ENCODE measurements around the gene FAM98C. TPM values are rescaled to one million over a fixed set of nuclear protein-coding genes. Genes with fewer than 3 reads are reported as not detected.

Gene FAM98C
- total and polyA plus RNA-seq, 9 donors = 8.0 to 15.4 (median 9.3) TPM

DNA sequence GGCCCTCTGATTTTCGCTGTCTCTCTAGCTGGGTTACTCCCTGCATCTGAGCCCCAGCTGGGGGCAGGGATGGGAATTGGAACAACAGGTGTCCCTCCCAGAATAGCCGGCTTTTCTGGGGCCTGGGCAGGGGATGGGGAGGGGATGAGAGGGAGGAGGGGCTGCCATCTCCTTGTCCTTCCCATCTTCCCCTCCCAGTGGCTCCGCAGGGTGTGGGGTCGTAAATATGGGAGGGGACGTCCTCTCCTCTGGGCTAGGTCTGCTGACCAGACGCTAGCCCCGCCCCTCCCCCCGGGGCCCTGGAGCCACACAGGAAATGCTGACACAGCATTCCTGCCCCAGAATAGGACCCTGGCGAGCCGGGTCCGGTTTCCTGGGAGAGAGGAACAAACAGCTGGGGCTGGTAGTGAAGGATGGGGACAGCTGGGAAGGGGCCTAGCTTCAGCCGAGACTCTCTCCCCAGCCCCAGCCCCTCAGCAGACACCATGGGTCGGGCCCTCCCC, 31.7 kb downstream of the FAM98C start:
- DNase-seq = peak; percentile 95
- peaks cover 5% of the 10 kb centered on the region for H3K27me3 ChIP-seq (ENCODE audit: control insufficient read depth, insufficient read depth, low read length)
- no peaks in the 10 kb centered on the region for H3K9me3 ChIP-seq (replicated peaks; ENCODE audit: control insufficient read depth, low read depth, low read length)
- H3K4me1 ChIP-seq (ENCODE audit: control insufficient read depth, insufficient read depth, low read length) = peaks cover 28% of the 10 kb centered on the region
- peaks cover 11% of the 10 kb centered on the region for H3K36me3 ChIP-seq (ENCODE audit: control insufficient read depth, insufficient read depth, low read length)
- peak overlapping the region; percentile 74 for H3K4me3 ChIP-seq (ENCODE audit: low read length)
- WGBS (ENCODE audit: insufficient coverage) = 10% methylated on average over 1 of the region's 13 CpGs
- peak overlapping the region; percentile 96 for H3K27ac ChIP-seq (ENCODE audit: low read length)

- no peak overlapping the region for H3K4me3 ChIP-seq (ENCODE audit: low read length)
- H3K4me1 ChIP-seq (ENCODE audit: control insufficient read depth, insufficient read depth, low read length) = peaks cover 43% of the 10 kb centered on the region
- H3K36me3 ChIP-seq (ENCODE audit: control insufficient read depth, insufficient read depth, low read length) = peaks cover 16% of the 10 kb centered on the region
- H3K9me3 ChIP-seq (replicated peaks; ENCODE audit: control insufficient read depth, low read depth, low read length) = no peaks in the 10 kb centered on the region
- H3K27ac ChIP-seq (ENCODE audit: low read length) = peak overlapping the region; percentile 17
- peaks cover 5% of the 10 kb centered on the region for H3K27me3 ChIP-seq (ENCODE audit: control insufficient read depth, insufficient read depth, low read length)
- no peak for DNase-seq
- whole genome bisulfite sequencing (ENCODE audit: insufficient coverage) = 96% methylated on average over 5 of the region's 6 CpGs
Measured at GRCh38 chr19:38437295-38437694, 34.4 kb downstream of the FAM98C start.

DNA sequence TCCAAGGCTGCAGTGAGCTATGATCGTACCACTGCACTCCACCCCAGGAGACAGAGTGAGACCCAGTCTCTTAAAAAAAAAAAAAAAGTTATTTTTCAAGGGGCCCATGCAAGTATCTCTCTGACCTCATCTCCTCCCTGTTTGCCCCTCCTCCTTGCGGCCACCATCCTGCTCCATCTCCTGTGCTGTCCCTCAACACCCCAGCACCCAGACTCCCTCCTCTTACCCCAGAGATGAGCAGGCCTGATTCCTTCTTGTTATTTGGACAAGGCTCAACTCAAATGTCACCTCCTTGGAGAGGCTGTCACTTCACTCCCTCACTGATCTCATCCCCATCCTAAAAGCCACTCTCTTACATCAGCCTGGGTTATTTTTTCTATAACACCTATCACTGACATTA, 35.0 kb downstream of the FAM98C start:
- Histone ChIP-seq H3K27me3 (ENCODE audit: control insufficient read depth, insufficient read depth, low read length) (peaks cover 5% of the 10 kb centered on the region), H3K4me1 (ENCODE audit: control insufficient read depth, insufficient read depth, low read length) (peaks cover 47% of the 10 kb centered on the region), H3K9me3 (replicated peaks; ENCODE audit: control insufficient read depth, low read depth, low read length) (no peaks in the 10 kb centered on the region), H3K36me3 (ENCODE audit: control insufficient read depth, insufficient read depth, low read length) (peaks cover 23% of the 10 kb centered on the region), H3K27ac (ENCODE audit: low read length) (peak overlapping the region; percentile 47), H3K4me3 (ENCODE audit: low read length) (no peak overlapping the region)
- DNase-seq = no peak
- WGBS (ENCODE audit: insufficient coverage) = 78% methylated on average over 2 of the region's 2 CpGs

- 60% methylated on average over 14 of the region's 14 CpGs for WGBS (ENCODE audit: insufficient coverage)
- no peaks in the 10 kb centered on the region for H3K27me3 ChIP-seq (ENCODE audit: control insufficient read depth, insufficient read depth, low read length)
Measured at GRCh38 chr19:38440592-38440991, 37.7 kb downstream of the FAM98C start.

GRCh38 chr19:38441657-38442348, 38.9 kb downstream of the FAM98C start:
- Histone ChIP-seq H3K27me3 (ENCODE audit: control insufficient read depth, insufficient read depth, low read length) (no peaks in the 10 kb centered on the region), H3K27ac (ENCODE audit: low read length) (peak overlapping the region; percentile 48), H3K36me3 (ENCODE audit: control insufficient read depth, insufficient read depth, low read length) (peaks cover 52% of the 10 kb centered on the region), H3K9me3 (replicated peaks; ENCODE audit: control insufficient read depth, low read depth, low read length) (no peaks in the 10 kb centered on the region), H3K4me1 (ENCODE audit: control insufficient read depth, insufficient read depth, low read length) (peaks cover 32% of the 10 kb centered on the region), H3K4me3 (ENCODE audit: low read length) (no peak overlapping the region)
- DNase-seq = no peak
- WGBS (ENCODE audit: insufficient coverage) = 39% methylated on average over 6 of the region's 7 CpGs

More at GRCh38 chr19:38440592-38440991, 37.7 kb downstream of the FAM98C start:
- Histone ChIP-seq H3K27ac (ENCODE audit: low read length) (no peak overlapping the region), H3K9me3 (replicated peaks; ENCODE audit: control insufficient read depth, low read depth, low read length) (no peaks in the 10 kb centered on the region), H3K4me1 (ENCODE audit: control insufficient read depth, insufficient read depth, low read length) (peaks cover 39% of the 10 kb centered on the region), H3K4me3 (ENCODE audit: low read length) (no peak overlapping the region), H3K36me3 (ENCODE audit: control insufficient read depth, insufficient read depth, low read length) (peaks cover 47% of the 10 kb centered on the region)
- no peak for DNase-seq

GRCh38 chr19:38442736-38443135, 39.8 kb downstream of the FAM98C start:
- Histone ChIP-seq H3K27ac (ENCODE audit: low read length) (no peak overlapping the region), H3K4me1 (ENCODE audit: control insufficient read depth, insufficient read depth, low read length) (peaks cover 31% of the 10 kb centered on the region), H3K27me3 (ENCODE audit: control insufficient read depth, insufficient read depth, low read length) (no peaks in the 10 kb centered on the region), H3K36me3 (ENCODE audit: control insufficient read depth, insufficient read depth, low read length) (peaks cover 61% of the 10 kb centered on the region), H3K9me3 (replicated peaks; ENCODE audit: control insufficient read depth, low read depth, low read length) (no peaks in the 10 kb centered on the region), H3K4me3 (ENCODE audit: low read length) (no peak overlapping the region)
- 87% methylated on average over 7 of the region's 9 CpGs for WGBS (ENCODE audit: insufficient coverage)
- DNase-seq = no peak

GRCh38 chr19:38443458-38443999, 40.6 kb downstream of the FAM98C start:
- 66% methylated on average over 12 of the region's 15 CpGs for WGBS (ENCODE audit: insufficient coverage)
- no peaks in the 10 kb centered on the region for H3K27me3 ChIP-seq (ENCODE audit: control insufficient read depth, insufficient read depth, low read length)

DNA sequence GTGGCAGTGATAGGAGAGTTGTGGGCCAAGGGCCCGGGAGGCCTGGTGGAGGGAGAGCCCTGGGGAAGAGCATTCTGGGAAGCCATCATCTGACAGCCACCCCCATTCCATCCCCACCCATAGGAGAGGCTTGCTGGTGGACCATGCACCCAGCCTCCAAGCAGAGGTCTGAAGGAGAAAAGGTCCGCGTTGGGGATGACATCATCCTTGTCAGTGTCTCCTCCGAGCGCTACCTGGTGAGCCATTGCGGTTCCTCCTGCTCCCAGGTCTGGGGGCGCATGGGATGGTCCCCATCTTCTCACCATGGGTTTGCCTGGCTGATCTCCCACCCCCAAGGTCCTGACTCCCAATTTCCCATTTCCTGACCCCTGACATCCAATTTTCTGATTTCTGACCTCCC, 41.1 kb downstream of the FAM98C start:
- Histone ChIP-seq H3K27ac (ENCODE audit: low read length) (no peak overlapping the region), H3K36me3 (ENCODE audit: control insufficient read depth, insufficient read depth, low read length) (peaks cover 68% of the 10 kb centered on the region), H3K4me3 (ENCODE audit: low read length) (no peak overlapping the region), H3K27me3 (ENCODE audit: control insufficient read depth, insufficient read depth, low read length) (no peaks in the 10 kb centered on the region), H3K4me1 (ENCODE audit: control insufficient read depth, insufficient read depth, low read length) (peaks cover 30% of the 10 kb centered on the region), H3K9me3 (replicated peaks; ENCODE audit: control insufficient read depth, low read depth, low read length) (no peaks in the 10 kb centered on the region)
- DNase-seq = no peak
- WGBS (ENCODE audit: insufficient coverage) = 87% methylated on average over 6 of the region's 7 CpGs

More at GRCh38 chr19:38443458-38443999, 40.6 kb downstream of the FAM98C start:
- Histone ChIP-seq H3K27ac (ENCODE audit: low read length) (peak overlapping the region; percentile 29), H3K36me3 (ENCODE audit: control insufficient read depth, insufficient read depth, low read length) (peaks cover 63% of the 10 kb centered on the region), H3K9me3 (replicated peaks; ENCODE audit: control insufficient read depth, low read depth, low read length) (no peaks in the 10 kb centered on the region), H3K4me1 (ENCODE audit: control insufficient read depth, insufficient read depth, low read length) (peaks cover 31% of the 10 kb centered on the region), H3K4me3 (ENCODE audit: low read length) (no peak overlapping the region)
- DNase-seq = peak; percentile 30

- Histone ChIP-seq H3K27me3 (ENCODE audit: control insufficient read depth, insufficient read depth, low read length) (no peaks in the 10 kb centered on the region), H3K4me1 (ENCODE audit: control insufficient read depth, insufficient read depth, low read length) (peaks cover 22% of the 10 kb centered on the region), H3K4me3 (ENCODE audit: low read length) (no peak overlapping the region), H3K27ac (ENCODE audit: low read length) (no peak overlapping the region), H3K9me3 (replicated peaks; ENCODE audit: control insufficient read depth, low read depth, low read length) (no peaks in the 10 kb centered on the region), H3K36me3 (ENCODE audit: control insufficient read depth, insufficient read depth, low read length) (peaks cover 75% of the 10 kb centered on the region)
- no peak for DNase-seq
- WGBS (ENCODE audit: insufficient coverage) = 89% methylated on average over 6 of the region's 7 CpGs
Measured at GRCh38 chr19:38445362-38445761, 42.5 kb downstream of the FAM98C start.

DNA sequence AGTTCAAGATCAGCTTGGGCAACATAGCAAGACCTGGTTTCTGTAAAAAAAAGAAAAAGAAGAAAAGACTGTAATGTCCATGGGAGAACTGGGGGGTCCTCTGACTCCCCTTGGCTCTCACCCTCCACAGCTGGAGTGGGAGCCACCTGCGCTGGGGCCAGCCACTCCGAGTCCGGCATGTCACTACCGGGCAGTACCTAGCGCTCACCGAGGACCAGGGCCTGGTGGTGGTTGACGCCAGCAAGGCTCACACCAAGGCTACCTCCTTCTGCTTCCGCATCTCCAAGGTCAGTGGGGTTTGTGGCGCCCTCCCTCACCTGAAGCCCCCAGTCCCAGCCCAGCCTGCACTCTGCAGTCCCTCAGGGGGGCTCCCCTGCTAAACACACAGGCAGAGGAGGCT, 45.3 kb downstream of the FAM98C start:
- H3K9me3 ChIP-seq (replicated peaks; ENCODE audit: control insufficient read depth, low read depth, low read length) = no peaks in the 10 kb centered on the region
- H3K27ac ChIP-seq (ENCODE audit: low read length) = no peak overlapping the region
- H3K4me1 ChIP-seq (ENCODE audit: control insufficient read depth, insufficient read depth, low read length) = peaks cover 4% of the 10 kb centered on the region
- no peak for DNase-seq
- H3K4me3 ChIP-seq (ENCODE audit: low read length) = no peak overlapping the region
- H3K27me3 ChIP-seq (ENCODE audit: control insufficient read depth, insufficient read depth, low read length) = no peaks in the 10 kb centered on the region
- WGBS (ENCODE audit: insufficient coverage) = 94% methylated on average over 8 of the region's 9 CpGs
- H3K36me3 ChIP-seq (ENCODE audit: control insufficient read depth, insufficient read depth, low read length) = peaks cover 85% of the 10 kb centered on the region
